MCF 10A (cell line): ENCODE data around the gene GPHN. TPM values are rescaled to one million over a fixed set of nuclear protein-coding genes. Genes with fewer than 3 reads are reported as not detected.

ENCODE experiments used
- BruUV-seq: library from RNA; stranded (reverse); fragments of 400-500 nt; replicated peaks from 2 replicates; lab custom pipeline; 2021; lab: Mats Ljungman, UMichigan
- CTCF ChIA-PET: fragments of 300-600 bp; sonication (Branson Sonifier 250); formaldehyde crosslinking; extraction: SDS; loops from one replicate; lab custom pipeline; 2021; ENCODE audit warnings: antibody characterized with exemption, inconsistent platforms; lab: Yijun Ruan, JAX
- POLR2A ChIA-PET: fragments of 300-600, 350-650 bp; sonication (Branson Sonifier 250); formaldehyde crosslinking; extraction: SDS; loops from one replicate; lab custom pipeline; 2020; ENCODE audit warnings: antibody characterized with exemption, inconsistent platforms; lab: Yijun Ruan, JAX
- DNase-seq: peaks from one replicate; pipeline ENCODE4 v3.0.0-alpha.2; 2018; ENCODE audit not compliant: unreplicated experiment
- H3K27ac Mint-ChIP-seq: one replicate; pipeline ENCODE4 v1.8.0; 2022; ENCODE audit warnings: mild to moderate bottlenecking, low read depth, mixed read lengths; ENCODE audit not compliant: unreplicated experiment
- H3K27me3 Mint-ChIP-seq: one replicate; pipeline ENCODE4 v1.8.0; 2022; ENCODE audit warnings: mixed read lengths; ENCODE audit not compliant: insufficient read depth, unreplicated experiment
- H3K36me3 Mint-ChIP-seq: one replicate; pipeline ENCODE4 v1.8.0; 2022; ENCODE audit warnings: mild to moderate bottlenecking, moderate library complexity, mixed read lengths; ENCODE audit not compliant: insufficient read depth, unreplicated experiment
- H3K4me1 Mint-ChIP-seq: one replicate; pipeline ENCODE4 v1.8.0; 2022; ENCODE audit warnings: mixed read lengths; ENCODE audit not compliant: insufficient read depth, unreplicated experiment
- H3K4me3 Mint-ChIP-seq: one replicate; pipeline ENCODE4 v1.8.0; 2022; ENCODE audit warnings: mild to moderate bottlenecking, moderate library complexity, mixed read lengths; ENCODE audit not compliant: unreplicated experiment
- H3K9me3 Mint-ChIP-seq: one replicate; pipeline ENCODE4 v1.8.0; 2022; ENCODE audit warnings: mixed read lengths; ENCODE audit not compliant: unreplicated experiment
- CTCF ChIP-seq: fragments of 200-600 bp; IDR thresholded peaks from one replicate; pipeline ENCODE4 v1.8.0; 2022; ENCODE audit warnings: antibody characterized with exemption, mild to moderate bottlenecking; ENCODE audit not compliant: unreplicated experiment
- intact Hi-C: fragments of 100-400 bp; cut with micrococcal nuclease; formaldehyde crosslinking; loops from 2 replicates; pipeline ENCODE4 v1.14.1; 2022
- total RNA-seq: library from RNA; stranded (reverse); gene quantifications from 2 replicates; pipeline ENCODE4 v1.2.3, GENCODE V29; 2022

GPHN gene
- total RNA-seq, 1 experiment from 2014 or later = 26.8 TPM

GRCh38 chr14:67225523-67225922 is 717.6 kb downstream of the GPHN start:
- Mint-ChIP-seq H3K27me3 (no peaks in the 10 kb centered on the region), H3K4me3 (no peak overlapping the region), H3K36me3 (no peaks in the 10 kb centered on the region), H3K9me3 (no peaks in the 10 kb centered on the region), H3K4me1 (peaks cover 11% of the 10 kb centered on the region), H3K27ac (no peak overlapping the region)
- intact Hi-C loops = no loop called here
- TF ChIP-seq CTCF = no peak
- DNase-seq = no peak
- CTCF ChIA-PET = interaction anchor here (0.6 to 1.0 kb wide), 2 partner anchors 29 to 34 kb away, joined by 3 to 4 read pairs; no protein-coding TSS in a partner anchor
- POLR2A ChIA-PET = no interaction called here
- BruUV-seq = no TSS peak

GRCh38 chr14:67228325-67228984 is 720.5 kb downstream of the GPHN start:
- CTCF ChIA-PET = interaction anchor here (0.7 to 1.1 kb wide), 4 partner anchors 17 to 298 kb away, joined by 3 to 4 read pairs (median 3); no protein-coding TSS in a partner anchor
- Mint-ChIP-seq H3K4me1 (peaks cover 4% of the 10 kb centered on the region), H3K4me3 (peak overlapping the region; percentile 60), H3K36me3 (no peaks in the 10 kb centered on the region), H3K27me3 (no peaks in the 10 kb centered on the region), H3K9me3 (no peaks in the 10 kb centered on the region), H3K27ac (peak overlapping the region; percentile 79)
- TF ChIP-seq CTCF = no peak
- POLR2A ChIA-PET = interaction anchor here (0.6 to 1.7 kb wide), 4 partner anchors 12 to 35 kb away, joined by 3 to 23 read pairs (median 6); partner anchors contain the start of gene PALS1
- BruUV-seq = no TSS peak
- intact Hi-C loops = no loop called here
- DNase-seq = peak; percentile 36

Other genes with a start within 250 kb of the GPHN start
- gene CCDC196, start 21.8 kb upstream of the GPHN start, total RNA-seq = not detected in 2 replicates